ENCODE data around the gene ACTN1. TPM values are rescaled to one million over a fixed set of nuclear protein-coding genes. Genes with fewer than 3 reads are reported as not detected.

Gene ACTN1
- total and polyA plus RNA-seq, 3 donors from 2014 or later = 51.0 to 82.3 (median 69.5) TPM

- H3K36me3 ChIP-seq (ENCODE audit: low read depth, missing control alignments) = no peaks in the 10 kb centered on the region
- H3K9me3 ChIP-seq = no peaks in the 10 kb centered on the region
- no peaks in the 10 kb centered on the region for H3K27me3 ChIP-seq
- 25 to 52% methylated on average over 8 to 12 of the region's 12 CpGs for WGBS, 2 donors
- no peak for TF ChIP-seq CTCF (IDR thresholded peaks at IDR 0.05)
- no peak for TF ChIP-seq POLR2A (IDR thresholded peaks at IDR 0.05)
- H3K4me1 ChIP-seq = peaks cover 59% of the 10 kb centered on the region
- no peak for DNase-seq
- peak overlapping the region; percentile 51 to 72 for H3K27ac ChIP-seq
- H3K4me3 ChIP-seq = no peak overlapping the region
- intact Hi-C loops (cut with DNase I; ENCODE audit: low total_unique reads) = no loop called here
Measured at GRCh38 chr14:68948686-68949600, 30.2 kb downstream of the ACTN1 start.

- H3K4me3 ChIP-seq = no peak overlapping the region
- intact Hi-C loops (cut with DNase I; ENCODE audit: low total_unique reads) = no loop called here
- no peaks in the 10 kb centered on the region for H3K36me3 ChIP-seq (ENCODE audit: low read depth, missing control alignments)
- peak; percentile 41 for DNase-seq
- no peak for TF ChIP-seq POLR2A (IDR thresholded peaks at IDR 0.05)
- no peaks in the 10 kb centered on the region for H3K9me3 ChIP-seq
- WGBS, 2 donors = 10 to 24% methylated on average over 2 to 8 of the region's 8 CpGs
- peak overlapping the region in 1 of 2 donors; percentile 72 for H3K27ac ChIP-seq
- peaks cover 54% of the 10 kb centered on the region for H3K4me1 ChIP-seq
- no peaks in the 10 kb centered on the region for H3K27me3 ChIP-seq
Measured at GRCh38 chr14:68947802-68948201, 31.3 kb downstream of the ACTN1 start.

- Histone ChIP-seq H3K27me3 (no peaks in the 10 kb centered on the region), H3K4me3 (no peak overlapping the region), H3K27ac (no peak overlapping the region), H3K36me3 (ENCODE audit: low read depth, missing control alignments) (no peaks in the 10 kb centered on the region), H3K9me3 (no peaks in the 10 kb centered on the region), H3K4me1 (peaks cover 41% of the 10 kb centered on the region)
- no peak for DNase-seq
- TF ChIP-seq CTCF (IDR thresholded peaks at IDR 0.05) = no peak
- intact Hi-C loops (cut with DNase I; ENCODE audit: low total_unique reads) = no loop called here
- WGBS, 2 donors = 92 to 98% methylated on average over 4 of the region's 4 CpGs
Measured at GRCh38 chr14:68946489-68946822, 32.6 kb downstream of the ACTN1 start.

DNA sequence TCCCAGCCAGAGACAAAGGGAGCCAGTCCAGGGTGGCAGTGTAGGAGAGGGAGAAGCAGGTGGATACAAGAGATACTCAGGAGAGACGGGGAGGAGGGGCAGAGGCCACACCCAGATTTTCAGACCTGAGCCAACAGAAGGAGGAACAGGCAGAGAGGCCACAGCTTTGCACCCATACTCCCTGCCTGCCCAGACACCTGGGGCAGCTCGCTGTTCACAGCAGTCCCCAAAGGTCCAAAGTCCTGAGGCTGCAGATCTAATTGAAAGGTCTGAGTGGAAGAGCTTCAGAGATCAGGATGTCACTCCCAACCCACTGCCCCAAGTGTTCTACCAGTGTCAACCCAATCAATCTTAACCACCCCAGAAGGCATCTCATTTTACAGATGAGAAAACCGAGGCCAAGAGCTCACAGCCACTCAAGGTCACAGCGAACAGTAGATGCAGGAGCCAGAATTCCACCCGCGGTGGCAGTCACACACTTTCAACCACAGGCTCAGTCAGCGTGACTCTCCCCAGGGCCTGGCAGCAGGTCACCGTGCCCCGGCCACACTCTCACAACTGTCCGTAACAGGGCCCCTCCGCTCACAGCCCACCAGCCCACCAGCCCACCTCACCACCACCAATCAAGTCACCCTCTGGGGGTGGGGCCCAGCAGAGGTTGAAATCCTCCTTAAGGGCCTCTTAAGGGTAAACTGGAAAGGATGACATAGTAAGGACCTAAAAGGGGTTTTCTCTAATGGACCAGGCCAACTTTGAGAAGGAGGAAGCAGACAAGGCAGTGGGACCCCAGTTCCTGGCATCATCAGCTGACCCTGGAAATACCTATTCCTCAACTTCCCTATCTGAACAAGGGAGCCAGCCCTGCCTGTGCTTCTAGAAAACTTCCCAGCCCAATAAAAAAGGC lies 33.3 kb downstream of the ACTN1 start:
- Histone ChIP-seq H3K36me3 (ENCODE audit: low read depth, missing control alignments) (no peaks in the 10 kb centered on the region), H3K4me3 (no peak overlapping the region), H3K4me1 (peaks cover 35% of the 10 kb centered on the region), H3K9me3 (no peaks in the 10 kb centered on the region), H3K27ac (no peak overlapping the region), H3K27me3 (no peaks in the 10 kb centered on the region)
- intact Hi-C loops (cut with DNase I; ENCODE audit: low total_unique reads) = no loop called here
- DNase-seq = no peak
- 62 to 67% methylated on average over 11 of the region's 11 CpGs for WGBS, 2 donors
- TF ChIP-seq POLR2A (IDR thresholded peaks at IDR 0.05) (no peak), CTCF (IDR thresholded peaks at IDR 0.05) (no peak)

DNA sequence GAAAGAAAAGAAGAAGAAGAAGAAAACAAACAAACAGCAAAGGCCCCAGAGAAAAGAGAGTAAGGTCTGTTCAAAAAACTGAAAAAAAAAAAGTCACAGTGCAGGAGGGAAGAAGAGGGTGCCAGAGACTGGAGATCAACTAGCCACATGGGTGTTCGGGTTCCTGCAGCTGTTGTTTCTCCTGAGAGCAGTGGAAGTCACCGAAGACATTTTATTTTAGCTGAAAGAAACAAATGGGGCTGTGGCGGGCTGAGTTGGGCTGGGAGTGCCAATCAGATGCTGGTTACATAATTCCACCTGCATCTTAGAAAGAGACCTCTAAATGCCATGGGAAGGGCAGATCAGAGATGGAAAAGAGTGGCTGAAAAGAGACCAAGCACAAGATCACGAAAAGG lies 33.9 kb downstream of the ACTN1 start:
- no peak for DNase-seq
- 54 to 66% methylated on average over 4 of the region's 4 CpGs for WGBS, 2 donors
- H3K27me3 ChIP-seq = no peaks in the 10 kb centered on the region
- no peak overlapping the region for H3K4me3 ChIP-seq
- H3K36me3 ChIP-seq (ENCODE audit: low read depth, missing control alignments) = no peaks in the 10 kb centered on the region
- no peak overlapping the region for H3K27ac ChIP-seq
- TF ChIP-seq CTCF (IDR thresholded peaks at IDR 0.05) (no peak), POLR2A (IDR thresholded peaks at IDR 0.05) (no peak)
- peaks cover 34% of the 10 kb centered on the region for H3K4me1 ChIP-seq
- intact Hi-C loops (cut with DNase I; ENCODE audit: low total_unique reads) = no loop called here
- H3K9me3 ChIP-seq = no peaks in the 10 kb centered on the region
